GM23338 (cell line): ENCODE data around the gene PPFIBP2. TPM values are rescaled to one million over a fixed set of nuclear protein-coding genes. Genes with fewer than 3 reads are reported as not detected.

Source experiments
- ATAC-seq: fragments of 200-7000 bp; cut with Tn5 transposase; 3 replicates; pipeline ENCODE4 v1.9.1; 2020
- DNase-seq: peaks from one replicate; pipeline ENCODE4 v3.0.0-alpha.2; 2015; ENCODE audit warnings: low spot score
- H2AFZ ChIP-seq: fragments of 200-600 bp; sonication (generic); 2 replicates; pipeline ENCODE4 v1.8.0; 2016; ENCODE audit warnings: antibody characterized with exemption, mild to moderate bottlenecking, moderate library complexity
- H3F3A ChIP-seq: fragments of 200-600 bp; sonication (generic); replicated peaks from 2 replicates; pipeline ENCODE4 v1.8.0; 2017; ENCODE audit warnings: antibody characterized with exemption, mixed run types, low read depth
- H3K27ac ChIP-seq: fragments of 200-600 bp; sonication (generic); 2 replicates; pipeline ENCODE4 v1.6.1; 2016; ENCODE audit warnings: low read depth
- H3K27me3 ChIP-seq: fragments of 200-600 bp; sonication (generic); 2 replicates; pipeline ENCODE4 v1.8.0; 2016; ENCODE audit warnings: mild to moderate bottlenecking, mixed run types, moderate library complexity; ENCODE audit not compliant: insufficient read depth
- H3K36me3 ChIP-seq: fragments of 200-600 bp; sonication (generic); 2 replicates; pipeline ENCODE4 v1.8.0; 2016; ENCODE audit warnings: mild to moderate bottlenecking; ENCODE audit not compliant: insufficient read depth
- H3K4me1 ChIP-seq: fragments of 200-600 bp; sonication (generic); 2 replicates; pipeline ENCODE4 v1.8.0; 2016; ENCODE audit warnings: mild to moderate bottlenecking, moderate library complexity; ENCODE audit not compliant: insufficient read depth
- H3K4me2 ChIP-seq: fragments of 200-600 bp; sonication (generic); 2 replicates; pipeline ENCODE4 v1.7.1; 2017; ENCODE audit warnings: mixed run types
- H3K4me3 ChIP-seq: fragments of 200-600 bp; sonication (generic); 2 replicates; pipeline ENCODE4 v1.6.1; 2016; ENCODE audit warnings: mixed run types
- H3K79me2 ChIP-seq: fragments of 200-600 bp; sonication (generic); replicated peaks from 2 replicates; pipeline ENCODE4 v1.8.0; 2017; ENCODE audit warnings: mild to moderate bottlenecking; ENCODE audit not compliant: insufficient read depth
- H3K9me2 ChIP-seq: fragments of 200-600 bp; sonication (generic); 2 replicates; pipeline ENCODE4 v1.8.0; 2017; ENCODE audit not compliant: insufficient read depth
- H4K20me1 ChIP-seq: fragments of 200-600 bp; sonication (generic); replicated peaks from 2 replicates; pipeline ENCODE4 v1.8.0; 2017; ENCODE audit warnings: mild to moderate bottlenecking; ENCODE audit not compliant: insufficient read depth
- H3K27ac Mint-ChIP-seq: 2 replicates; pipeline ENCODE4 v1.8.0; 2020; ENCODE audit warnings: inconsistent platforms, mild to moderate bottlenecking, moderate library complexity, mixed read lengths
- H3K27me3 Mint-ChIP-seq: 3 replicates; pipeline ENCODE4 v1.8.0; 2022; ENCODE audit warnings: low read depth, mild to moderate bottlenecking, moderate library complexity, mixed read lengths, inconsistent platforms; ENCODE audit not compliant: insufficient read depth, poor library complexity
- H3K36me3 Mint-ChIP-seq: 3 replicates; pipeline ENCODE4 v1.8.0; 2021; ENCODE audit warnings: low read depth, mild to moderate bottlenecking, inconsistent platforms, moderate library complexity, mixed read lengths
- H3K4me1 Mint-ChIP-seq: 3 replicates; pipeline ENCODE4 v1.8.0; 2020; ENCODE audit warnings: mild to moderate bottlenecking, inconsistent platforms, mixed read lengths
- H3K4me3 Mint-ChIP-seq: 3 replicates; pipeline ENCODE4 v1.8.0; 2021; ENCODE audit warnings: moderate library complexity, mild to moderate bottlenecking, inconsistent platforms, mixed read lengths
- H3K9me3 Mint-ChIP-seq: 3 replicates; pipeline ENCODE4 v1.8.0; 2020; ENCODE audit warnings: moderate library complexity, mild to moderate bottlenecking, inconsistent platforms, mixed read lengths
- CREB1 ChIP-seq: fragments of 250-450 bp; sonication (Bioruptor Pico); IDR thresholded peaks from 2 replicates; pipeline ENCODE4 v1.5.0; 2020; ENCODE audit warnings: low read depth, mild to moderate bottlenecking, moderate library complexity
- CTCF ChIP-seq, 2 experiments: fragments of 200-600 bp in 1 of 2; sonication (generic) in 1 of 2; conservative IDR thresholded peaks; 2 replicates each; pipeline versions ENCODE4 v1.5.1 to v1.6.1; 2016 to 2017; ENCODE audit warnings: antibody characterized with exemption in 2 of 2, low read depth in 2 of 2, mild to moderate bottlenecking in 2 of 2, moderate library complexity in 1 of 2
- EZH2phosphoT487 ChIP-seq: fragments of 200-600 bp; sonication (generic); IDR thresholded peaks from one replicate; pipeline ENCODE4 v1.8.1; 2018; ENCODE audit warnings: antibody characterized with exemption; ENCODE audit not compliant: unreplicated experiment
- JUNB ChIP-seq: IDR thresholded peaks from one replicate; pipeline ENCODE4 v1.6.1; 2016; ENCODE audit warnings: antibody characterized with exemption; ENCODE audit not compliant: unreplicated experiment
- NANOG ChIP-seq: IDR thresholded peaks from 2 replicates; pipeline ENCODE4 v1.6.1; 2016; ENCODE audit warnings: antibody characterized with exemption, borderline replicate concordance
- POLR2AphosphoS5 ChIP-seq: IDR thresholded peaks from 2 replicates; pipeline ENCODE4 v1.6.1; 2016; ENCODE audit warnings: antibody characterized with exemption, low read depth
- STAT1 ChIP-seq: IDR thresholded peaks from one replicate; pipeline ENCODE4 v1.6.1; 2016; ENCODE audit warnings: antibody characterized with exemption; ENCODE audit not compliant: unreplicated experiment
- ZNF331 ChIP-seq: fragments of 250-450 bp; sonication (Bioruptor Pico); IDR thresholded peaks from 2 replicates; pipeline ENCODE4 v1.5.0; 2020; ENCODE audit warnings: low read depth, mild to moderate bottlenecking, moderate library complexity
- ZNF462 ChIP-seq: fragments of 250-450 bp; sonication (Bioruptor Pico); IDR thresholded peaks from 2 replicates; pipeline ENCODE4 v1.5.0; 2020; ENCODE audit warnings: mild to moderate bottlenecking, moderate library complexity
- polyA plus RNA-seq: library from polyadenylated mRNA; unstranded; fragments of >200 nt; fragmentation: Nextera tagmentation; extraction: Ambion mirVana; gene quantifications from 2 replicates; pipeline ENCODE4 v1.2.1, GENCODE V29; 2016
- total RNA-seq: library from RNA; depleted of rRNA; stranded (reverse); fragments of >200 nt; shearing (Covaris generic); gene quantifications from 2 replicates; pipeline ENCODE4 v1.2.3, GENCODE V29; 2014

PPFIBP2 gene
- total and polyA plus RNA-seq, 2 experiments from 2014 or later, result 7.1 to 14.8 TPM

GRCh38 chr11:7651140-7651551 lies 137.3 kb downstream of the PPFIBP2 start (continued):
- no peak for TF ChIP-seq ZNF462 (CRISPR knock-in tag)
- TF ChIP-seq NANOG, result no peak
- TF ChIP-seq CREB1 (CRISPR knock-in tag), result no peak
- TF ChIP-seq EZH2phosphoT487, result no peak
- no peak for TF ChIP-seq POLR2AphosphoS5
- no peak for TF ChIP-seq STAT1
- TF ChIP-seq ZNF331, result no peak

GRCh38 chr11:7651700-7652099 lies 137.9 kb downstream of the PPFIBP2 start:
- Histone ChIP-seq H3K27me3 (no peaks in the 10 kb centered on the region), H3K4me1 (no peaks in the 10 kb centered on the region), H3F3A (no peaks in the 10 kb centered on the region), H4K20me1 (no peaks in the 10 kb centered on the region), H3K4me3 (no peak overlapping the region), H3K27ac (no peak overlapping the region), H2AFZ (no peak overlapping the region), H3K4me2 (no peak overlapping the region), H3K36me3 (no peaks in the 10 kb centered on the region), H3K79me2 (no peaks in the 10 kb centered on the region), H3K9me2 (no peaks in the 10 kb centered on the region)
- Mint-ChIP-seq H3K36me3 (peaks cover 23% of the 10 kb centered on the region), H3K4me3 (no peak overlapping the region), H3K27me3 (no peaks in the 10 kb centered on the region), H3K27ac (no peak overlapping the region), H3K9me3 (no peaks in the 10 kb centered on the region), H3K4me1 (no peaks in the 10 kb centered on the region; the same call in 2 of the 3 replicates)
- ATAC-seq, result no peak
- DNase-seq, result no peak
- no peak for TF ChIP-seq CTCF (conservative IDR thresholded peaks at IDR 0.05; ENCODE audit: low read depth in 2 of 2)
- TF ChIP-seq ZNF331, result no peak
- TF ChIP-seq JUNB, result no peak
- no peak for TF ChIP-seq EZH2phosphoT487
- TF ChIP-seq ZNF462 (CRISPR knock-in tag), result no peak
